Stimulated activated naive CD8-positive, alpha-beta T cell treated with anti-CD3 and anti-CD28 coated beads, Interleukin-15, Interleukin-2, amounts not matched to agents 100 ng/mL and 50 ng/mL, for 24 hours (primary cell): ENCODE results near the gene SNRPE.
"Not testable (repeated sequence)": the region's sequence is repeated elsewhere in the genome, so short reads cannot be mapped to it uniquely, and the experiment has no call there.

ENCODE experiments used
- H3K27ac Mint-ChIP-seq: one replicate; pipeline ENCODE4 v1.8.0; 2021; ENCODE audit warnings: mild to moderate bottlenecking, mixed read lengths
- H3K27me3 Mint-ChIP-seq: one replicate; pipeline ENCODE4 v1.8.0; 2021; ENCODE audit warnings: mixed read lengths
- H3K36me3 Mint-ChIP-seq: one replicate; pipeline ENCODE4 v1.8.0; 2021; ENCODE audit warnings: low read depth, mixed read lengths
- H3K4me1 Mint-ChIP-seq: one replicate; pipeline ENCODE4 v1.8.0; 2021; ENCODE audit warnings: low read depth, mixed read lengths
- H3K4me3 Mint-ChIP-seq: one replicate; pipeline ENCODE4 v1.8.0; 2021; ENCODE audit warnings: mild to moderate bottlenecking, mixed read lengths
- H3K9me3 Mint-ChIP-seq: one replicate; pipeline ENCODE4 v1.8.0; 2021; ENCODE audit warnings: mixed read lengths

SNRPE gene

DNA sequence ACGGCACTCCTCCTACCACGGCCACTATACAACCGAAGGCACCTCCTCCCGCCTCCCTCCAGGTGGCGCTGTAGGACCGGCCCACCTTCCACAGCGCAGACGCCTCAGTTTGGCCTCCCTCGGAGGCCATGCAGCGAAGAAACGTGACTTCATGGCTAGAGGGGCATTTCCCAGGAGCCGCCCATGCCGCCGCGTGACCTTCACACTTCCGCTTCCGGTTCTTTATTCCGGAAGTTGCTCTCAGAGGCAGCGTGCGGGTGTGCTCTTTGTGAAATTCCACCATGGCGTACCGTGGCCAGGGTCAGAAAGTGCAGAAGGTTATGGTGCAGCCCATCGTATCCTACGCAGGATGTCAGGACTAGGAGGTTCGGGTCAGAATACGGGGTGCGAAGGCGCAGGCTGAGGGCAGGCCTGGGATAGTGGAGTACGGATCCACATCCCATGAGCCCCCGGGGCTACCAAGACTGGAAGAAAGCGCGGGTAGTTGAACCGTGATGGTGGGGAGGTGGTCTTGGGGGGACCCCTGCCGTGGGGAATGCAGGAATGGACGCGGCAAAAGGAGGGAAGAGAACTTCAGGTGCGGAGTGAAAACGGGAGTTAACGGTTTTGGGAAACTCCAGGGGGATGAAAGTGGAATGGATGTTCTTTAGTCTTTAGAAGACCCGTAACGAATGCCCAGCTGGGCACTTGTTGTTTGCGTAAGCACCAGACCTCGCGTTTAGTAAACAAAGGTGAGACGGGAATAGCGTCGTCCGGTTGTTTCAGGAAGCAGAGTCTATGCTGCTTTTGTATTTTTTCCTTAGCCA is at the start of gene SNRPE:
Gene SNRPE, plus strand, starts transcription at position 221 of the 806 bp plus-strand sequence. Its CDS starts 61 bp downstream, at position 282.
- no peaks in the 10 kb centered on the region for H3K9me3 Mint-ChIP-seq
- peaks cover 55% of the 10 kb centered on the region for H3K36me3 Mint-ChIP-seq
- peaks cover 37% of the 10 kb centered on the region for H3K4me1 Mint-ChIP-seq
- no peaks in the 10 kb centered on the region for H3K27me3 Mint-ChIP-seq
- peak within 1 kb of the TSS; percentile 99 for H3K4me3 Mint-ChIP-seq
- H3K27ac Mint-ChIP-seq, result peak within 1 kb of the TSS; percentile 100

DNA sequence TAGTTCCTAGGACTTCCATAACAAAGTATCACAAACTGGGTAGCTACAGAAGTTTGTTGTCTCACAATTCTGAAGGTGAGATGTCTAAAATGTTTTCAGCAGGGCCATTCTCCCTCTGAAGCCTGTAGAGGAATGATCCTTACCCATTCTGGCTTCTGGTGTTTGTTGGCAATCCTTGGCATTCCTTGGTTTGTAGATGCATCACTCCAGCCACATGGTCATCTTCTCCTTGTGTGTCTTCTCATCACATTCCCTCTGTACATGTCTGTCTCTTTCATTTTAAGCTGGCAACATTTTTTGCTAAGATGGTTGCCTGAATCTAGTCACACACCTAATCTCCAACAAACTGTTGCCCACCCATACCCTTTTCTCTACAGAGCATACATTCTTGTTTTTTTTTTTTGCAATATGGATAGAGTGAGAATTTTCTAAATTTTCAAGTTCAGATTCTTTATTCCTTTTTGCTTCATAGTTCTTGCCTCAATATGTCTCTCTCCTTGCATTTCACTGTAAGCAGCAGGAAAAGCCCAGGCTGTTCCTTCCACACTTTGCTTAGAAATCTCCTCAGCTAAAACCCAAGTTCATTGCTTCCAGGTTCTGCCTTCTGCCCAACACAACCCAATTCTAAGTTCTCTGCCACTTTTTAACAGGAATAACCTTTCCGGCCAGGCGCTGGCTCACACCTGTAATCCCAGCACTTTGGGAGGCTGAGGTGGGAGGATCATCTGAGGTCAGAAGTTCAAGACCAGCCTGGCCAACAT is 47.6 kb upstream of the SNRPE start:
- Mint-ChIP-seq H3K36me3 (peaks cover 63% of the 10 kb centered on the region), H3K27ac (no peak overlapping the region), H3K27me3 (no peaks in the 10 kb centered on the region), H3K9me3 (no peaks in the 10 kb centered on the region), H3K4me1 (peaks cover 18% of the 10 kb centered on the region), H3K4me3 (no peak overlapping the region)

DNA sequence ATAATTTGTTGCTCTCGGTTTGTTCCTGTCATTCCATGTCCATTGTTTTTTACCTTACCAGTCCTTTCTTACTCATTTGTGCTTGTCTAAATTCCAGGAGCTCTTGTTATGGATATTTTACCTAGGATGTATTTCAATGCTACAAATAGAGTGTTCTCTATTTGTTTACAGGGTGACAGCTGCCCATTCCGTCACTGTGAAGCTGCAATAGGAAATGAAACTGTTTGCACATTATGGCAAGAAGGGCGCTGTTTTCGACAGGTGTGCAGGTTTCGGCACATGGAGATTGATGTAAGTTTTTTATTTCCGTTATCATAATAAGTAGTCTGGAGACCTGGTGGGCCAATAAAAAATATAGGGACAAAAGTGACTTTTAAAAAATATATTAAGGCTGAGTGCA is 43.0 kb upstream of the SNRPE start:
- Mint-ChIP-seq H3K4me3 (no peak overlapping the region), H3K27me3 (no peaks in the 10 kb centered on the region), H3K27ac (no peak overlapping the region), H3K36me3 (peaks cover 64% of the 10 kb centered on the region), H3K4me1 (peaks cover 9% of the 10 kb centered on the region), H3K9me3 (no peaks in the 10 kb centered on the region)

- Mint-ChIP-seq H3K27me3 (no peaks in the 10 kb centered on the region), H3K27ac (no peak overlapping the region), H3K9me3 (no peaks in the 10 kb centered on the region), H3K36me3 (peaks cover 69% of the 10 kb centered on the region), H3K4me1 (peaks cover 13% of the 10 kb centered on the region), H3K4me3 (no peak overlapping the region)
Observed at GRCh38 chr1:203823306-203823705, 38.1 kb upstream of the SNRPE start.

- no peaks in the 10 kb centered on the region for H3K27me3 Mint-ChIP-seq
- H3K36me3 Mint-ChIP-seq, result peaks cover 71% of the 10 kb centered on the region
- peaks cover 11% of the 10 kb centered on the region for H3K4me1 Mint-ChIP-seq
- no peak overlapping the region for H3K4me3 Mint-ChIP-seq
- H3K9me3 Mint-ChIP-seq, result no peaks in the 10 kb centered on the region
- H3K27ac Mint-ChIP-seq, result no peak overlapping the region
Observed at GRCh38 chr1:203826175-203826574, 35.2 kb upstream of the SNRPE start.

GRCh38 chr1:203828002-203828401 is 33.4 kb upstream of the SNRPE start:
- Mint-ChIP-seq H3K27me3 (no peaks in the 10 kb centered on the region), H3K9me3 (no peaks in the 10 kb centered on the region), H3K4me1 (peaks cover 11% of the 10 kb centered on the region), H3K36me3 (peaks cover 62% of the 10 kb centered on the region), H3K27ac (no peak overlapping the region), H3K4me3 (no peak overlapping the region)

GRCh38 chr1:203828503-203828902 is 32.9 kb upstream of the SNRPE start:
- Mint-ChIP-seq H3K4me3 (no peak overlapping the region), H3K27ac (no peak overlapping the region), H3K36me3 (peaks cover 60% of the 10 kb centered on the region), H3K4me1 (peaks cover 10% of the 10 kb centered on the region), H3K9me3 (no peaks in the 10 kb centered on the region), H3K27me3 (no peaks in the 10 kb centered on the region)

DNA sequence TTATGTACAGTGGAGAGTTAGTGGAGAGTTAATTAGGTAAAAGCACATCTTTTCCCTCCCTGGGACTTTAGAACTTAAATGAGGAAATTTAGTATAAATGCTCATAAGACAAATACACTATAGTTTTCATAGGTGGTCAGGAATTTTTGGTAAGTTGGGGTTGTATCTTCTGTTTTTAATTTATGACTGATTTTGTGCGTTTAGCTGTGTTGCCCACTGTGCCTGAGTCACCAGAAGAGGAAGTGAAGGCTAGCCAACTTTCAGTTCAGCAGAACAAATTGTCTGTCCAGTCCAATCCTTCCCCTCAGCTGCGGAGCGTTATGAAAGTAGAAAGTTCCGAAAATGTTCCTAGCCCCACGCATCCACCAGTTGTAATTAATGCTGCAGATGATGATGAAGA is 32.2 kb upstream of the SNRPE start:
- H3K4me3 Mint-ChIP-seq, H3K9me3 Mint-ChIP-seq, H3K4me1 Mint-ChIP-seq, H3K27me3 Mint-ChIP-seq: not testable (repeated sequence)
- peak overlapping the region; percentile 61 for H3K27ac Mint-ChIP-seq
- H3K36me3 Mint-ChIP-seq, result peaks cover 61% of the 10 kb centered on the region

DNA sequence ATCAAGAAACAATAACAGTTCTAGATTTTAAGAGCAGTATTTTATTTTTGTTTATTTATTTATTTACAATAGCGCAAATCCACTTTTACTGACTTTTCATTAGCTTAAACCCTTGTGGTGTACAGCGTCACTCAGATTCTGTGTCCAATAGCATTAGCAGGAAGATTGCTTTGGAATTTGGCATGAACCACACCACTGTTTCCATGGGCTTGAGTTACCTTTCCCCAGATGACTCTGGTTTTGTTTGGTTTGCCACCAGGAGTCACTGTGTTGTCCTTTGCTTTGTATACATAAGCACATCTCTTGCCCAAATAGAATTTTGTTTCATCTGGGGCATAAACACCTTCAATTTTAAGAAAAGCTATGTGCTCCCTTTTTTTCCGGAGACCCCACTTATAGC is 25.9 kb upstream of the SNRPE start:
- H3K4me1 Mint-ChIP-seq, result no peaks in the 10 kb centered on the region
- H3K4me3 Mint-ChIP-seq, result no peak overlapping the region
- no peak overlapping the region for H3K27ac Mint-ChIP-seq
- no peaks in the 10 kb centered on the region for H3K9me3 Mint-ChIP-seq
- no peaks in the 10 kb centered on the region for H3K27me3 Mint-ChIP-seq
- H3K36me3 Mint-ChIP-seq, result peaks cover 62% of the 10 kb centered on the region

- Mint-ChIP-seq H3K4me1 (no peaks in the 10 kb centered on the region), H3K36me3 (peaks cover 70% of the 10 kb centered on the region), H3K27ac (no peak overlapping the region), H3K4me3 (no peak overlapping the region), H3K9me3 (no peaks in the 10 kb centered on the region), H3K27me3 (no peaks in the 10 kb centered on the region)
Observed at GRCh38 chr1:203839081-203839480, 22.3 kb upstream of the SNRPE start.

- no peak overlapping the region for H3K27ac Mint-ChIP-seq
- H3K9me3 Mint-ChIP-seq, result no peaks in the 10 kb centered on the region
- H3K36me3 Mint-ChIP-seq, result peaks cover 71% of the 10 kb centered on the region
- H3K4me3 Mint-ChIP-seq, result no peak overlapping the region
- H3K4me1 Mint-ChIP-seq, result no peaks in the 10 kb centered on the region
- H3K27me3 Mint-ChIP-seq, result no peaks in the 10 kb centered on the region
Observed at GRCh38 chr1:203840208-203840808, 21.1 kb upstream of the SNRPE start.

GRCh38 chr1:203842559-203842876 is 18.9 kb upstream of the SNRPE start:
- Mint-ChIP-seq H3K36me3 (peaks cover 69% of the 10 kb centered on the region), H3K9me3 (no peaks in the 10 kb centered on the region), H3K4me3 (no peak overlapping the region), H3K27me3 (no peaks in the 10 kb centered on the region), H3K27ac (no peak overlapping the region), H3K4me1 (no peaks in the 10 kb centered on the region)

- Mint-ChIP-seq H3K36me3 (peaks cover 64% of the 10 kb centered on the region), H3K4me1 (no peaks in the 10 kb centered on the region), H3K4me3 (no peak overlapping the region), H3K27ac (no peak overlapping the region), H3K9me3 (no peaks in the 10 kb centered on the region), H3K27me3 (no peaks in the 10 kb centered on the region)
Observed at GRCh38 chr1:203843435-203843834, 18.0 kb upstream of the SNRPE start.

GRCh38 chr1:203853112-203853511 is 8.3 kb upstream of the SNRPE start:
- not testable (repeated sequence) for H3K4me3 Mint-ChIP-seq
- H3K36me3 Mint-ChIP-seq, result peaks cover 47% of the 10 kb centered on the region

DNA sequence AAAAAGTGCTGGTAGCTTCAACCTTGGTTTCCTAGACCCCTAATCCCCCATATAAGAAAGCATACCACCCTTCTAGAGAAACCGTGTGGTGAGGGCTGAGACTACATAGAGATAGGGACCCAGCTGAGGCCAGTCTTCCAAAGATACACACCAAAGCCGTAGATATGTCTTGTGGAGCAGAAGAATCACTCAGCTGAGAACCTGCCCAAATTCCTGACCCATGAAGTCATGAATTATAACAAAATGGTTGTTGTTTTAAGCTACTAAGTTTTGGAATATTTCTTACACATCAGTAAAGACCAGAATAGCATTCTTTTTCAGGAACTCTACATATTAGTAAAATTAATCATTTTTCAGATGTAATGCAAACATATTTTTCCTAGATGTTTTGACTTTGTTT is 3.3 kb upstream of the SNRPE start:
- Mint-ChIP-seq H3K9me3 (no peaks in the 10 kb centered on the region), H3K4me1 (peaks cover 19% of the 10 kb centered on the region), H3K36me3 (peaks cover 31% of the 10 kb centered on the region), H3K27me3 (no peaks in the 10 kb centered on the region), H3K4me3 (no peak overlapping the region), H3K27ac (no peak overlapping the region)

More at GRCh38 chr1:203853112-203853511, 8.3 kb upstream of the SNRPE start:
- not testable (repeated sequence) for H3K27ac Mint-ChIP-seq, H3K9me3 Mint-ChIP-seq, H3K4me1 Mint-ChIP-seq, H3K27me3 Mint-ChIP-seq
